ENCODE results near the gene NDUFA5.
A peak's percentile ranks its signal among the peaks of the same experiment; 100 is the strongest.

NDUFA5 gene

DNA sequence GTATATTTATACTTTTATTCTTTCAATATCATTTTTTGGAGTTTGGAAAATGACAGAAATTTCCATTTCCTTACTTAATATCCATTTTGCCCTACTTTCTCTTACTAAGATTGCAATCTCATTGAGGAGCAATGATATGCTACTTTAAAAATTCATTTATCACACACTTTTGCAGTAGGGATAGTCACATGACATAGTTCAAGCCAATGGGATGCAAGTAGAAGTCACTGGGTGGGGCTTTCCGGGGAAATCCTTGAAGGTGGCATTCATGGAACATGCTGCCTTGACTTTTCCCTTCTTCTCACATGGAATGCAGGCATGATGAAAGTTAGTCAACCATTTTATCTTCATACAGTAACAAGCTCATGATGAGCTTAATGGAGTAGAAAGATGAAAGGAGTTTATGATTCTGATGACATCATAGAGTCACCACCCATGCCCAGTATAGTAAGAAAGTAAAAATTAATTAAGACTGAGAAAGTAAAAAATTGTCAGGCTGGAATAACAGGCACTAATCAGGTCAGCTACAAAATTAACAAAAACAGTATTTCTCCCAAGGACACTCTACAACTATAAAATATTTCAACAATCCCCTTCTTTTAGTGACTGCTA is 56.6 kb downstream of the NDUFA5 start:
- DNase-seq: no peak

DNA sequence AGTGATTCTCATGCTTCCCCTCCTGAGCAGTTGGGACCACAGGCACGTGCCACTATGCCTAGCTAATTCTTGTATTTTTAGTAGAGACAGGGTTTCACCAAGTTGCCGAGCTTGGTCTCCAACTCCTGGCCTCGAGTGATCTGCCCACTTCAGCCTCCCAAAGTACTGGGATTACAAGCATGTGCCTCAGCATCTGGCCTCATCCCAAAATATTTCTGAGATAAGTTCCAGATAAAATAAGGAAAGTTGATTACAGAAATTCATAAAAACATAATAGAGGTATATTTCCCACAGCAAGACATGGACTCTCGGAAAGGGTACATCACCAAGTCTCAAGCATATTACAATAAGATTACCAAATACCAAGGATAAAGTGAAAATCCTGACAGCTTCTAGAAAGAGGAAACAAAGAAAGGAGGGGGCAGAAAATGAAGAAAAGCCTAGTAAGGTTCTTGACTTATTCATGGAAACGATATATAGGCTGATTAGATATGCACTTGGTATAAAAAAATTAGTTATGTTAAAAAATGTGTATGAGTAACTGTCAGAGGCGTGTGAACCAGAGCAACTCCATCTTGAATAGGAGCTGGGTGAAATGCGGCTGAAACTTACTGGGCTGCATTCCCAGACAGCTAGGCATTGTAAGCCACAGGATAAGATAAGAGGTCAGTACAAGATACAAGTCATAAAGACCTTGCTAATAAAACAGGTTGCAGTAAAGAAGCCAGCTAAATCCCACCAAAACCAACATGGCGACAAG is 58.2 kb downstream of the NDUFA5 start:
- no peak for DNase-seq

DNA sequence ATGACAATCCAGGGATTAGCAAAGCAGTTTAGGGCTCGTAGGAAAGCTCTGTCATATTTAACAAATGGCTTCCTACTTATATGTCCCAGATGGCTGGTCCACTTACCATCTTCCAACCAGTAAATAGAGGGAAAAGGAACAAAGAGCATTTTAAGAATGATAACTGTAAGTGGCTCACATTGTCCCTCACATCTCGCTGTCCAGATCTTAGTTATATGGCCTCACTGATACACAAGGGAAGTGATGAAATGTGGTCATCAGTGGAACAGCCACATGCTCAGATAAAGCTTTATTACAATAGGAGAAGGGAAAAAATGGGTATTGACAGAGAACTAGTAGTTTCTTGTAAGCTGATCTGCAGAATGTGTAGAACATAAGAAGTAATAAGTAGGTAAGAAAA is 59.0 kb downstream of the NDUFA5 start:
- no peak for DNase-seq

DNA sequence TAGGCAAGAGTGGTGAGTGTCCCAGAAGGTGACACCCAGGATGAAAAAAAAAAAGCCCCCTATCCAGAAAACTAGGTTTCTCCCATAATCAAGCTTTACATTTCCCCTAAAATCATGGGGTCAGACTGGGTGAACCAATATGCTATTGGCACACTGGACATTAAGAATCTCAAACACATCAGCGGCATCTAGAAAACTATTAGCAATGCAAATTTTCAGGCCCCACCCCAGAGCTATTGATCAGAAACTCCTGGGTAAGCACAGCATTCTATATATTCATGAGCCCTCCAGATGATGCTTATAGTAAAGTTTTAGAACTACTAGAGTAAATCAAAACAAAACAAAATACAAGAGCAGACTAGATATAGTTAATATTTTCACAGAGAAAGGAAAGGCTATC is 59.6 kb downstream of the NDUFA5 start:
- DNase-seq: no peak

DNA sequence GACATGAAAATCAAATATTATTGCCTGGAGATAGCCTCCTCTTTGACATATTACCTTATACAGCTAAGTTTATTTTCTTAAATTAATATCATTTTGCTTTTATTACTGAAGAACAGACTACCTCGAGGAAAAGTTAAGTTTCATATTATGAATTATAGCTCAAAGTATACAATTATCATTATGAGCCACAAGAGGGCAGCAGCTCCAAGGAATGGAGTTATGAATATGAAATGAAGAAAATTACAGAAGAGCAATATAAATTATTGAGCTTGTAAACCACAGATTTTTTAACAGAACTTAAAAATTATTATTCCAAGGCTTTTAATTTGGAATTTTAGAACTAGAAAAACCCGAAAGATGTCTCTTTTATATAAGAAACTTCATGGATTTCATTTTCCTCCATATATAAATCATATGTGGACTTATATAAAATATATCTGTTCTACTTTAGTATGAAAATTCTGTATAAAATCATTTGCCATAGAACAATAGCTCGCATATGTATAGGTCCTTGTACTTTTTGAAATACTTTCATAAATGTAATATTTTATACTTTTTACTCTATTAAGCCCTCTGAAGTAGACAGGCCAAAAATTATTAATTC is 63.3 kb downstream of the NDUFA5 start:
- peak; percentile 12 for DNase-seq

DNA sequence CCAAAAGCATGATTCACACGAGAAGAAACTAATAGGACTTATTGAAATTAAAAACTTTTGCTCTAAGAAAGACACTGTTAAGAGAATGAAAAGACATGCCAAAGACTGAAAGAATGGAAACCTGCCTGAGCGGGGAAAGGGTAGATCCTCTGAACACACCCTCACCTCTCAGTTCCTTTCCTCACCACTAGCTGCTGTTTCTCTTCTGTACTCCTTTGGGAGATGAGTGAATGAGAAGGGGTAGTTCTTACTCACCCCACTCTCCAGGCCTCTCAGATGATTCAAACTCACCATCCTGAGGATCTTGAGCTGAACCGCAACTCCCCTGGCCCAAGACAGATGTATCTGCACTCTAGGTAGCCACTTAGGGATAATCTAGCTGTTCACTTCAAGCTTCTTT is 65.1 kb downstream of the NDUFA5 start:
- no peak for DNase-seq
